Measurements from ENCODE around the gene LIPH.

Gene LIPH

GRCh38 chr3:185561958-185562357 is 9.6 kb upstream of the LIPH start:
- peaks cover 0 to 25% (median 0%) of the 10 kb centered on the region in 3 experiments for H3K27me3 ChIP-seq (ENCODE audit: control insufficient read depth in 3 of 3, insufficient read depth in 3 of 3, low read depth in 1 of 3, low read length in 3 of 3)
- H3K27ac ChIP-seq (replicated peaks; ENCODE audit: low read length), result no peak overlapping the region
- no peak for DNase-seq (ENCODE audit: low spot score)
- no peak overlapping the region for H4K8ac ChIP-seq (ENCODE audit: low read depth, low read length)
- H3K9ac ChIP-seq (ENCODE audit: low read depth, low read length, poor library complexity), result no peak overlapping the region
- WGBS, 2 donors (ENCODE audit: extremely low coverage in 2 of 2, insufficient read length in 2 of 2, insufficient replicate concordance in 1 of 2), result no CpG with 5 or more reads among the region's 5 CpGs
- no peaks in the 10 kb centered on the region for H3K36me3 ChIP-seq (replicated peaks in 1 of 2; ENCODE audit: control insufficient read depth in 2 of 2, insufficient read depth in 2 of 2, low read length in 2 of 2)
- no peak overlapping the region for H3K18ac ChIP-seq (ENCODE audit: low read length)
- no peaks in the 10 kb centered on the region for H3K9me3 ChIP-seq (replicated peaks in 1 of 2; ENCODE audit: control insufficient read depth in 2 of 2, insufficient read depth in 1 of 2, low read depth in 1 of 2, low read length in 2 of 2)
- H2BK15ac ChIP-seq (ENCODE audit: low read length), result no peak overlapping the region
- H2BK12ac ChIP-seq (ENCODE audit: low read length), result no peak overlapping the region
- H3K4ac ChIP-seq (ENCODE audit: low read length), result no peak overlapping the region
- H3K4me3 ChIP-seq (ENCODE audit: low read length in 2 of 2), result no peak overlapping the region
- H3K14ac ChIP-seq (ENCODE audit: low read length), result no peak overlapping the region
- H2BK120ac ChIP-seq (ENCODE audit: low read depth, low read length), result no peak overlapping the region
- no peak overlapping the region for H2BK5ac ChIP-seq (ENCODE audit: low read length)
- H2AFZ ChIP-seq (ENCODE audit: low read length), result no peak overlapping the region
- H3K4me1 ChIP-seq (ENCODE audit: control insufficient read depth in 2 of 2, insufficient read depth in 1 of 2, low read depth in 1 of 2, low read length in 2 of 2), result peaks cover 0 to 2% of the 10 kb centered on the region in 2 donors
- no peak overlapping the region for H3K4me2 ChIP-seq (ENCODE audit: insufficient read depth, low read length, poor library complexity, severe bottlenecking)
- H3K23ac ChIP-seq (ENCODE audit: low read depth, low read length, poor library complexity), result no peak overlapping the region
- H3K79me1 ChIP-seq (ENCODE audit: low read depth, low read length), result no peaks in the 10 kb centered on the region
- no peak overlapping the region for H4K91ac ChIP-seq (ENCODE audit: low read depth, low read length, poor library complexity)
- H2AK5ac ChIP-seq (ENCODE audit: low read depth, low read length), result no peak overlapping the region

DNA sequence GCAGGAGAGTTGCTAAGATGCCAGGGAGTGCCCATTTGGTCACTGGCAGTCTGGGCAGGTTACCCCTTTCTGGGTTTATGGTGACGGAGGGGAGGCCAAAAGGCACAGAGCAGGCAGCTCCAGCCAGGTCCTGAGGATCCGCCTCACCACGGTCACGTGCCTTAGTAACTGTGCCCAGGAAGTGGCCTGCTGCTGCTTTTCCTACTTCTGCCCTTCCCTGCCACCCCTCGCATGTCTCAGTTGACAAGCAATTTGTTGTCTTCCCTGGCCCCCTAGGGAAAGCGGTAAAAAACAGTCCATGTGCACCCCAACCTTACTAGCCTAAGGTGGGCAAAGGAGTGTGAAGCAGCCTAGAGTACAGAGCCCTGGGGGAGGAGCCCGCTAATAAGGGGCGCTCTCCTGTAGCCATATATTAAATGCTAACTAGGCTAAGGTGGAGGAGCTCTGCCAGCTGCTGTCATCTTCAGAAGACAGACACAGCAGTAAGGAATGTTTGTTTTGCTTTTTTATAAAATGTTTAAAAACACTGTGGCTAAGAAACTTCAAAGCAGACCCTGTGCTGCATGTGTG is 9.1 kb upstream of the LIPH start:
- no CpG with 5 or more reads among the region's 8 CpGs for WGBS, 2 donors (ENCODE audit: extremely low coverage in 2 of 2, insufficient read length in 2 of 2, insufficient replicate concordance in 1 of 2)
- H3K4me3 ChIP-seq (ENCODE audit: low read length in 2 of 2), result no peak overlapping the region
- H2BK120ac ChIP-seq (ENCODE audit: low read depth, low read length), result no peak overlapping the region
- no peak overlapping the region for H3K27ac ChIP-seq (replicated peaks; ENCODE audit: low read length)
- H3K79me1 ChIP-seq (ENCODE audit: low read depth, low read length), result no peaks in the 10 kb centered on the region
- no peak overlapping the region for H2AK5ac ChIP-seq (ENCODE audit: low read depth, low read length)
- H3K18ac ChIP-seq (ENCODE audit: low read length), result peak overlapping the region; percentile 33
- H3K9me3 ChIP-seq (replicated peaks in 1 of 2; ENCODE audit: control insufficient read depth in 2 of 2, insufficient read depth in 1 of 2, low read depth in 1 of 2, low read length in 2 of 2), result no peaks in the 10 kb centered on the region
- peak overlapping the region; percentile 39 for H2BK5ac ChIP-seq (ENCODE audit: low read length)
- H4K8ac ChIP-seq (ENCODE audit: low read depth, low read length), result no peak overlapping the region
- no peak overlapping the region for H3K4ac ChIP-seq (ENCODE audit: low read length)
- peaks cover 0 to 2% of the 10 kb centered on the region in 2 donors for H3K4me1 ChIP-seq (ENCODE audit: control insufficient read depth in 2 of 2, insufficient read depth in 1 of 2, low read depth in 1 of 2, low read length in 2 of 2)
- no peak for DNase-seq (ENCODE audit: low spot score)
- no peak overlapping the region for H2BK12ac ChIP-seq (ENCODE audit: low read length)
- H4K91ac ChIP-seq (ENCODE audit: low read depth, low read length, poor library complexity), result no peak overlapping the region
- H2BK15ac ChIP-seq (ENCODE audit: low read length), result no peak overlapping the region
- no peak overlapping the region for H3K23ac ChIP-seq (ENCODE audit: low read depth, low read length, poor library complexity)
- no peak overlapping the region for H3K14ac ChIP-seq (ENCODE audit: low read length)
- no peak overlapping the region for H3K9ac ChIP-seq (ENCODE audit: low read depth, low read length, poor library complexity)
- no peak overlapping the region for H3K4me2 ChIP-seq (ENCODE audit: insufficient read depth, low read length, poor library complexity, severe bottlenecking)
- H2AFZ ChIP-seq (ENCODE audit: low read length), result no peak overlapping the region
- H3K27me3 ChIP-seq (ENCODE audit: control insufficient read depth in 3 of 3, insufficient read depth in 3 of 3, low read depth in 1 of 3, low read length in 3 of 3), result peaks cover 0 to 25% (median 0%) of the 10 kb centered on the region in 3 experiments
- no peaks in the 10 kb centered on the region for H3K36me3 ChIP-seq (replicated peaks in 1 of 2; ENCODE audit: control insufficient read depth in 2 of 2, insufficient read depth in 2 of 2, low read length in 2 of 2)

GRCh38 chr3:185560676-185561075 is 8.3 kb upstream of the LIPH start:
- Histone ChIP-seq H4K91ac (ENCODE audit: low read depth, low read length, poor library complexity) (no peak overlapping the region), H3K4me3 (ENCODE audit: low read length in 2 of 2) (no peak overlapping the region), H3K14ac (ENCODE audit: low read length) (no peak overlapping the region), H4K8ac (ENCODE audit: low read depth, low read length) (no peak overlapping the region), H3K36me3 (replicated peaks in 1 of 2; ENCODE audit: control insufficient read depth in 2 of 2, insufficient read depth in 2 of 2, low read length in 2 of 2) (no peaks in the 10 kb centered on the region), H3K4me1 (ENCODE audit: control insufficient read depth in 2 of 2, insufficient read depth in 1 of 2, low read depth in 1 of 2, low read length in 2 of 2) (peaks cover 0 to 2% of the 10 kb centered on the region in 2 donors), H3K79me1 (ENCODE audit: low read depth, low read length) (no peaks in the 10 kb centered on the region), H2AFZ (ENCODE audit: low read length) (no peak overlapping the region), H3K27me3 (ENCODE audit: control insufficient read depth in 3 of 3, insufficient read depth in 3 of 3, low read depth in 1 of 3, low read length in 3 of 3) (peaks cover 0 to 30% (median 0%) of the 10 kb centered on the region in 3 experiments), H3K18ac (ENCODE audit: low read length) (no peak overlapping the region), H3K9me3 (replicated peaks in 1 of 2; ENCODE audit: control insufficient read depth in 2 of 2, insufficient read depth in 1 of 2, low read depth in 1 of 2, low read length in 2 of 2) (no peaks in the 10 kb centered on the region), H2BK12ac (ENCODE audit: low read length) (no peak overlapping the region), H2AK5ac (ENCODE audit: low read depth, low read length) (no peak overlapping the region), H3K9ac (ENCODE audit: low read depth, low read length, poor library complexity) (no peak overlapping the region), H3K4ac (ENCODE audit: low read length) (no peak overlapping the region), H3K4me2 (ENCODE audit: insufficient read depth, low read length, poor library complexity, severe bottlenecking) (no peak overlapping the region), H2BK120ac (ENCODE audit: low read depth, low read length) (no peak overlapping the region), H3K23ac (ENCODE audit: low read depth, low read length, poor library complexity) (no peak overlapping the region), H3K27ac (replicated peaks; ENCODE audit: low read length) (no peak overlapping the region), H2BK15ac (ENCODE audit: low read length) (no peak overlapping the region), H2BK5ac (ENCODE audit: low read length) (peak overlapping the region; percentile 39)
- DNase-seq (ENCODE audit: low spot score), result no peak
- WGBS, 2 donors (ENCODE audit: extremely low coverage in 2 of 2, insufficient read length in 2 of 2, insufficient replicate concordance in 1 of 2), result no CpG with 5 or more reads among the region's 13 CpGs

DNA sequence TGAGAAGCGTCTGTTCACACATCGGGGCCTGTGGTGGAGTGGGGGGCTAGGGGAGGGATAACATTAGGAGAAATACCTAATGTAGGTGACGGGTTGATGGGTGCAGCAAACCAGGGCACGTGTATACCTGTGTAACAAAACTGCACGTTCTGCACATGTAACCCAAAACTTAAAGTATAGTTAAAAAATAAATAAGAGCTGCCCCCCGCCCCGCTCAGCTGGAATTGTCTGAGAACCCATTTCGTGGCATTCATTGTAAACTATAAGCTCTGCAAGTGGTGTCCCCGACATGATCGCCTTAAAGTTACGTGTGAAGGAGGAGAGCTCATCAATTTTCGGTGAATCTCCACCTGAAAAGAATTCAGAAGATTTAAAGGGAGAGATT is 7.3 kb upstream of the LIPH start:
- H3K9me3 ChIP-seq (replicated peaks in 1 of 2; ENCODE audit: control insufficient read depth in 2 of 2, insufficient read depth in 1 of 2, low read depth in 1 of 2, low read length in 2 of 2), result no peaks in the 10 kb centered on the region
- no peak overlapping the region for H3K18ac ChIP-seq (ENCODE audit: low read length)
- no peak overlapping the region for H2BK12ac ChIP-seq (ENCODE audit: low read length)
- H4K91ac ChIP-seq (ENCODE audit: low read depth, low read length, poor library complexity), result no peak overlapping the region
- no peak overlapping the region for H2BK5ac ChIP-seq (ENCODE audit: low read length)
- H3K4me2 ChIP-seq (ENCODE audit: insufficient read depth, low read length, poor library complexity, severe bottlenecking), result no peak overlapping the region
- no CpG with 5 or more reads among the region's 12 CpGs for WGBS, 2 donors (ENCODE audit: extremely low coverage in 2 of 2, insufficient read length in 2 of 2, insufficient replicate concordance in 1 of 2)
- H2BK15ac ChIP-seq (ENCODE audit: low read length), result no peak overlapping the region
- no peak overlapping the region for H2BK120ac ChIP-seq (ENCODE audit: low read depth, low read length)
- H3K27me3 ChIP-seq (ENCODE audit: control insufficient read depth in 3 of 3, insufficient read depth in 3 of 3, low read depth in 1 of 3, low read length in 3 of 3), result peaks cover 0 to 30% (median 0%) of the 10 kb centered on the region in 3 experiments
- peaks cover 0 to 2% of the 10 kb centered on the region in 2 donors for H3K4me1 ChIP-seq (ENCODE audit: control insufficient read depth in 2 of 2, insufficient read depth in 1 of 2, low read depth in 1 of 2, low read length in 2 of 2)
- no peak overlapping the region for H3K14ac ChIP-seq (ENCODE audit: low read length)
- H2AK5ac ChIP-seq (ENCODE audit: low read depth, low read length), result no peak overlapping the region
- no peak overlapping the region for H3K4me3 ChIP-seq (ENCODE audit: low read length in 2 of 2)
- no peak overlapping the region for H3K27ac ChIP-seq (replicated peaks; ENCODE audit: low read length)
- H3K36me3 ChIP-seq (replicated peaks in 1 of 2; ENCODE audit: control insufficient read depth in 2 of 2, insufficient read depth in 2 of 2, low read length in 2 of 2), result no peaks in the 10 kb centered on the region
- H3K9ac ChIP-seq (ENCODE audit: low read depth, low read length, poor library complexity), result no peak overlapping the region
- no peak overlapping the region for H3K4ac ChIP-seq (ENCODE audit: low read length)
- H2AFZ ChIP-seq (ENCODE audit: low read length), result no peak overlapping the region
- H3K23ac ChIP-seq (ENCODE audit: low read depth, low read length, poor library complexity), result no peak overlapping the region
- no peak for DNase-seq (ENCODE audit: low spot score)
- no peak overlapping the region for H4K8ac ChIP-seq (ENCODE audit: low read depth, low read length)
- no peaks in the 10 kb centered on the region for H3K79me1 ChIP-seq (ENCODE audit: low read depth, low read length)

All from neuronal stem cell (in vitro differentiated cells).